Measurements from ENCODE around the gene ZNF26.

GRCh38 chr12:133046698-133047097 is 60.5 kb downstream of the ZNF26 start:
- TF ChIP-seq CTCF (conservative IDR thresholded peaks at IDR 0.05; ENCODE audit: low read length): no peak
- no peak for TF ChIP-seq EZH2phosphoT487 (IDR thresholded peaks at IDR 0.05; ENCODE audit: borderline replicate concordance, low read depth, low read length)
